Effector memory CD4-positive, alpha-beta T cell (primary cell): ENCODE data around the gene SMAGP.
"Not testable (repeated sequence)": the region's sequence is repeated elsewhere in the genome, so short reads cannot be mapped to it uniquely, and the experiment has no call there.

ENCODE experiments used
- DNase-seq, 3 donors: peaks; one replicate each; pipeline ENCODE4 v3.0.0-alpha.2; 2020
- H3K27ac ChIP-seq: 2 replicates; pipeline ENCODE4 v1.7.0; 2013; ENCODE audit warnings: mild to moderate bottlenecking, low read length, moderate library complexity; ENCODE audit not compliant: insufficient read depth, poor library complexity, severe bottlenecking
- H3K27me3 ChIP-seq: replicated peaks from 2 replicates; pipeline ENCODE4 v1.7.0; 2013; ENCODE audit warnings: mild to moderate bottlenecking, low read length; ENCODE audit not compliant: insufficient read depth, control insufficient read depth, poor library complexity, severe bottlenecking
- H3K36me3 ChIP-seq: 2 replicates; pipeline ENCODE4 v1.7.0; 2013; ENCODE audit warnings: mild to moderate bottlenecking, low read length, moderate library complexity; ENCODE audit not compliant: control insufficient read depth, insufficient read depth
- H3K4me1 ChIP-seq: 2 replicates; pipeline ENCODE4 v1.7.0; 2013; ENCODE audit warnings: low read length, mild to moderate bottlenecking; ENCODE audit not compliant: control insufficient read depth, insufficient read depth, poor library complexity, severe bottlenecking
- H3K4me3 ChIP-seq: 2 replicates; pipeline ENCODE4 v1.7.0; 2013; ENCODE audit warnings: low read length, low read depth, mild to moderate bottlenecking; ENCODE audit not compliant: insufficient read depth, poor library complexity, severe bottlenecking
- H3K9me3 ChIP-seq: 2 replicates; pipeline ENCODE4 v1.7.0; 2013; ENCODE audit warnings: mild to moderate bottlenecking, low read length, moderate library complexity; ENCODE audit not compliant: control insufficient read depth

Gene SMAGP

DNA sequence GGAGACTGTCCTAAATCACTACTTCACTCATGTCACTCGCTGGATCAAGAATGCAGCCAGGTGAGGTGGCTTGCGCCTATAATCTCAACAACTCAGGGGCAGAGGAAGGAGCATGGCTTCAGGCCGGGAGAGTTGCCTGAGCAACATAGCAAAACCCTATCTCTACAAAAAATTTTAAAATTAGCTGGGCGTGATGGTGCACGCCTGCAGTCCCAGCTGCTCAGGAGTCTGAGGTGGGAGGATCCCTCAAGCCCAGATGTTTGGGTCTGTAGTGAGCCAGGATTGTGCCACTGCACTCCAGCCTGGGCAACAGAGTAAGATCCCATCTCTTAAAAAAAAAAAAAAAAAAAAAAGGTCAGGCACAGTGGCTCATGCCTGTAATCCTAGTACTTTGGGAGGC lies 5.9 kb downstream of the SMAGP start:
- DNase-seq = no peak
- H3K4me1 ChIP-seq = peaks cover under 1% of the 10 kb centered on the region

DNA sequence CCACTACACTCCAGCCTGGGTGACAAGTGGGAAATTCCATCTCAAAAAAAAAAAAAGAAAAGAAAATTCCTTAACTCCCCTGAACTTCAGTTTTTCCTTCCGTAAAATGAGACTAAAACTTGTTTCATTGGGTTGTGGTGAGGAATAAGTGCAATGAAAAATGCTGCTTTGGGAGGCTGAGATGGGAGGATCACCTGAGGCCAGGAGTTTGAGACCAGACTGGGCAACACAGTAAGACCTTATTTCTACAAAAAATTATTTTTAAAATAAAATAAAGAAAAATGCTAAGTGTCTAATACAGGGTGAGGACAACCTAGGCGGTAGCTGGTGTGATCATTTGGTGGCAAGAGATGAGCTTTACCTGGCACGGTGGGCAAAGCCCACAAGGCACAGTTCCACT lies 6.9 kb downstream of the SMAGP start:
- Histone ChIP-seq H3K9me3 (no peaks in the 10 kb centered on the region), H3K27me3 (no peaks in the 10 kb centered on the region), H3K4me3 (no peak overlapping the region), H3K36me3 (no peaks in the 10 kb centered on the region), H3K27ac (no peak overlapping the region), H3K4me1 (no peaks in the 10 kb centered on the region)
- DNase-seq = no peak

More for the DNA sequence above, 5.9 kb downstream of the SMAGP start:
- Histone ChIP-seq H3K36me3 (no peaks in the 10 kb centered on the region), H3K27me3 (no peaks in the 10 kb centered on the region), H3K9me3 (no peaks in the 10 kb centered on the region), H3K27ac (no peak overlapping the region), H3K4me3 (no peak overlapping the region)

DNA sequence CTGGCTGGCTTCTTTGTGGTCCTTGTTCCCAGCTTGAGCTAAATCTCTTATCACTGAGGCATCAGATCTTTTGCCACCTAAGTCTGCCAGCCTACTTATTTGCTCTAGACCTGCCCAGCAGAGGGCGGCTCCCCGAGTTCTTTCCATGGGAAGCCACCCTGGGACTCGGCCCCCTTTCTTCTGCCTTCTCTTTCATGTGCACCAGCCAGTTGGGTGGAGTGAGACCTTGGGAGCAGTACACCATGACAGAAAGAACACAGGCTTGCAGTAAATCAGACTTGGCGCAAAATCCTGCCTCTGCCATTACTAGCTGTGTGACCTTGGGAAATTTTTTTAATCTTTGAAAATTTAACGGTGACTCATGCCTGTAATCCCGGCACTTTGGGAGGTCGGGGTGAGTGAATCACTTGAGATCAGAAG lies 7.4 kb downstream of the SMAGP start:
- Histone ChIP-seq H3K27ac (no peak overlapping the region), H3K4me1 (no peaks in the 10 kb centered on the region), H3K36me3 (no peaks in the 10 kb centered on the region), H3K27me3 (no peaks in the 10 kb centered on the region), H3K4me3 (no peak overlapping the region), H3K9me3 (no peaks in the 10 kb centered on the region)
- DNase-seq = no peak

DNA sequence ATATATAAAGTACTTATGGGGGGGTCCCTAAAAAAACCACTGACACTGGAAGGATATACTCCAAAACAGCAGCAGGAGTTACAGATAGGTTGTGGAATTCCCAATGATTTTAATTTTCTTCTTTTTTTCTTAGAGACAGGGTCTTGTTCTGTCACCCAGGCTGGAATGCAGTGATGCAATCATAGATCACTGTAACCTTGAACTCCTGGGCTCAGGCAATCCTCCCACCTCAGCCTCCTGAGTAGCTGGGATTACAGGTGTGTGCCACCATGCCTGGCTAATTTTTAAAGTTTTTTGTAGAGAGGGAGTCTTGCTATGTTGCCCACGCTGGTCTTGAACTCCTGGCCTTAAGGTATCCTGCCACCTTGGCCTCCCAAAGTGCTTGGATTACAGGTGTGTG lies 10.6 kb downstream of the SMAGP start:
- not testable (repeated sequence) for H3K27me3 ChIP-seq, H3K36me3 ChIP-seq, H3K27ac ChIP-seq, H3K9me3 ChIP-seq, DNase-seq, H3K4me1 ChIP-seq, H3K4me3 ChIP-seq

DNA sequence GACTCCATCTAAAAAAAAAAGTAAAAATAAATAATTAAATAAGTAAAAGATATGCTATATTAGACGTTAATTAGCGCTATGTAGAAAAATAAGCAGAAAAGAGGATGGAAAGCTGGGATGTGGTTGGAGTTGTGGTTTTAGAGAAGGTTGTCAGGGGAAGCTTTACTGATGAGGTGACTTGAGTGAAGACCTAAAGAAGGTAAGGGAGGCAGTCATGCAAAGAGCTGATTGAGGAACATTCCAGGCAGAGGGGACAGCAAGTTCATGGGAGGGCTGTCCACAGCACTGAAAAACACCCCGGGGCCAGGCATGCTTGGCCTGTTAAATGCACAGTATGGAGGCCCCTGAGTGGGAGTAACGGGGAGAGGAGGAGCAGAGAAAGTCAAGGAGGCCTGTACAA lies 15.7 kb downstream of the SMAGP start:
- DNase-seq = no peak
- H3K36me3 ChIP-seq = no peaks in the 10 kb centered on the region
- H3K9me3 ChIP-seq = no peaks in the 10 kb centered on the region
- no peak overlapping the region for H3K4me3 ChIP-seq
- no peak overlapping the region for H3K27ac ChIP-seq
- H3K4me1 ChIP-seq = no peaks in the 10 kb centered on the region
- H3K27me3 ChIP-seq = no peaks in the 10 kb centered on the region

DNA sequence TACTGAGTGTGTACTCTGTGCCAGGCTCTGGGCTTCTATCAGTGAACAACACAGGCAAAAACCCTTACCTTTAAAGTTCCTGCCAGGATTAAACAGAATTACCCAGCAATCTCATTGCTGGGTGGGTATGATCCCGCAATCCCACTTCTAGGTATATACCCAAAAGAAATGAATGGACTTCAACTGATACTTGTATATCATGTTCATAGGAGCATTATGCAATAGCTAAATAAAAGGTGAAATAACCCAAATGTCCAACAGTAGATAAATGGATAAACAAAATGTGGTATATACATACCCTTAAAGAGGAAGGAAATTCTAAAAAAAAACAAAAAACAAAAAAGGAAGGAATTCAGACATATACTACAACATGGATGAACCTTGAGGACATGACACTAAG lies 16.9 kb downstream of the SMAGP start:
- Histone ChIP-seq H3K9me3 (no peaks in the 10 kb centered on the region), H3K4me1 (peaks cover 2% of the 10 kb centered on the region), H3K27ac (no peak overlapping the region), H3K27me3 (no peaks in the 10 kb centered on the region), H3K4me3 (no peak overlapping the region), H3K36me3 (no peaks in the 10 kb centered on the region)
- no peak for DNase-seq

DNA sequence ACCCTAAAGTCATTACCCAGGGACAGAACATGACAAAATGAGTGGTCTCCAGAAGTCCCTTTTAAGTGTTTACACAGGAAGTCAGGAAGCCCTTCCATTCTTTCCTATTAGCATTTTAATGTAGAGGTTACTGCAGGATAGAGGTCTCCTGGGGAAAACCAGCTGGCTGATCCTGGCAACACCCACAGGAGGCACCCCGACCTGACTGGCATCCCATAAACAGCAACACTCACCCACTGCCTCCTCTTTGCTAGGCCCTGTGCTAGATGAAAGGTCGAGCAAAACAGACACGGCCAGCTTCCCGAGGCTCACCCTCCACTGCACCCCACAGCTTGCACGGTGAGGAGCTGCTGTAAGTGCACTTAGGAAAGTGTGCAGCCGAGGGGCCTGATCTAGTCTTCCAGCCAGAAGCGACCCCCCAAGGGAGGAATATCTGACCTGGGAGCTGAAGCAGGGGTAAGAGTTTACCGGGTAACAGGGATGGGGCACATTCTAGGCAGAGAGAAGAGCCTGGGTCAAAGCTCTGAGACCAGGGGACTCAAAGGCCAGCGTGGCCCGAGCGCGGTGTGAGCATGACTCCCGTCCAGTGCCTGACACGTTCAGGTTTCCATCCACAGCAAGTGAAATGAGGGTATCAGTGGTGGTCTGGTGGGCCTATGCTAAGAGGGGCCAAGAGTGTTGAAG lies 22.6 kb downstream of the SMAGP start:
- Histone ChIP-seq H3K9me3 (no peaks in the 10 kb centered on the region), H3K4me1 (peaks cover 26% of the 10 kb centered on the region), H3K4me3 (no peak overlapping the region), H3K27me3 (no peaks in the 10 kb centered on the region), H3K27ac (peak overlapping the region; percentile 56), H3K36me3 (peaks cover 14% of the 10 kb centered on the region)
- no peak for DNase-seq

DNA sequence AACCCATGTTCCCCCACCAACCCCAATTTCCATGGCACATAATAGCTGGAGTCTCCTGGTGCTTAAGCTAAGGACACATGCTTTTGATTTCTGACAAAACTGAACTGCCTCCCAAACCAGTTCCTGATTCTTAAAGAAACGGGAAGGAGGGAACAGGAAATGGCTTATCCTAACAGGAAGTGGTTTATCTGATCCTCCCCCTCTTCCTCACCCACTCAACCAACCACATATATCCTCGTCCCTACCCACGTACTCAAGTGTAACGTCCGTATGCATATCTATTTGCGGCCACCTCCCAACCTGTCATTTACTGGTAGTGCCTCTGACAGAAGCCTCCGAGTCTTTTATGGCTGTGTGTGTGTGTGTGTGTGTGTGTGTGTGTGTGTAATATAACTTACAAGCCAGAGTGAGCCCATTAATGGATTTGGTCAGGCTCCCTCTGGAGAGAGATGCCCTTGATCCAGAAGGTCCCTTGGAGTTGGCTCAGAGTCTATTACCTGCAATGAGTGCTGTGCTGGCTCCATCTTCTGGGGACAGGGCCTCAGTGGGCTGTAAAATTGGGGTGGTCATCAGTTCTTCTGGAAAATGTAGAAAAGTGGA lies 23.9 kb downstream of the SMAGP start:
- Histone ChIP-seq H3K27me3 (no peaks in the 10 kb centered on the region), H3K36me3 (peaks cover 25% of the 10 kb centered on the region), H3K27ac (peak overlapping the region; percentile 56), H3K9me3 (no peaks in the 10 kb centered on the region), H3K4me1 (peaks cover 26% of the 10 kb centered on the region), H3K4me3 (peak overlapping the region; percentile 7)
- DNase-seq = no peak

DNA sequence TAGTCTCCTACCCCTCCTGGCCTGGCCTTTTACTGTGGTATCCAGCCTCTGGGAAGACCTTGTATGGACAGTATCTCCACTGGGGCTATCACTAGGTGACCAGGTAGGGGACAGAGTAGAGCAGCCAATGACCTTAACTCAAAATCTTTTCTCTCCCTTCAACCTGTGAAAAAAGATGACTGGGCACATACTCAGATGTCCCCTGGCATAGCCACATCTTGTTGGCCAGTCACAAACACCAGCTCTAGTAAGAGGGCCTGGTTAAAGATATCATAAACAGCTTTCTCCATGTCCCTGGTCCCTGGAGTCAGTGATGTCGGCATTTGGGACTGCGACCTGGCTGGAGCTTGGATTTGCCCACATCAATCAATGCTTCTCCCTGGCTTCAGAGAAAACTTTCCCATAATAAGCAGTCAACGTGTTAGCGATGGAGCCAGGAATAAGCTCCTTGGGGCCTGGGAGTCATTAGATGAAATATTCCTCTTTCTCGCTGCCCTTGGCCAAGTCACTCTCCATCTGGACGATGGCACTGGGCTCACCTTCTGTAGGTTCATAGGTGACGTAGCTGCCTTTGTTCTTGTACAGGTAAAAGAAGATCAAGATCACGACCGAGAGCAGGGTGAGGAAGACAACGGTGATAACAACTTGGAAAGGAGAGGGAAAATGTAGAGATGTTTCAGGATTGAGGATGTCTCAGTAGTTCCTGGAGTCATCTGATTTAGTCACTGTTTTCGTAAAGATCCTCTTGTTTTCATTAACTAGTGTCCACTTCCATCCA lies 24.6 kb downstream of the SMAGP start:
- DNase-seq = no peak
- H3K27me3 ChIP-seq = no peaks in the 10 kb centered on the region
- peaks cover 31% of the 10 kb centered on the region for H3K4me1 ChIP-seq
- H3K36me3 ChIP-seq = peaks cover 32% of the 10 kb centered on the region
- no peak overlapping the region for H3K4me3 ChIP-seq
- no peaks in the 10 kb centered on the region for H3K9me3 ChIP-seq
- peak overlapping the region; percentile 56 for H3K27ac ChIP-seq

DNA sequence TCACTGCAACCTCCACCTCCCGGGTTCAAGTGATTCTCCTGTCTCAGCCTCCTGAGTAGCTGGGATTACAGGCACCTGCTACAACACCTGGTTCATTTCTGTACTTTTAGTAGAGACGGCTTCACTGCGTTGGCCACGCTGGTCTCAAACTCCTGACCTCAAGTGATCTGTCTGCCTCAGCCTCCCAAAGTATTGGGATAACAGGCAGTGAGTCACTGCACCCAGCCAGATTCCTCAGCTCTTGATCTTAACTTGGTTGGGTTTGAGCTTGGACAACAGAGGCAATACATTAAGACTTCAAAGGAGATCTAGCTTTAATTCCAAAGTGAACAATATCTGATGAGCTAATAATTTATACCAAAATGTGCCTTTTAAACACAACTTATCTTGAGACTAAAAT lies 25.9 kb downstream of the SMAGP start:
- Histone ChIP-seq H3K4me1 (peaks cover 38% of the 10 kb centered on the region), H3K4me3 (no peak overlapping the region), H3K27me3 (no peaks in the 10 kb centered on the region), H3K27ac (no peak overlapping the region), H3K9me3 (no peaks in the 10 kb centered on the region), H3K36me3 (peaks cover 37% of the 10 kb centered on the region)
- no peak for DNase-seq
